Activated CD4-positive, alpha-beta T cell treated with anti-CD3 and anti-CD28 coated beads, Interleukin-10, Interleukin-2, amounts not matched to agents 100 ng/mL and 50 ng/mL, durations not matched to agents 16 hours and 8 hours (primary cell): Measurements from ENCODE around the gene INAFM2.

Source experiments
- DNase-seq: peaks from one replicate; pipeline ENCODE4 v3.0.0-alpha.2; 2020

Gene INAFM2

DNA sequence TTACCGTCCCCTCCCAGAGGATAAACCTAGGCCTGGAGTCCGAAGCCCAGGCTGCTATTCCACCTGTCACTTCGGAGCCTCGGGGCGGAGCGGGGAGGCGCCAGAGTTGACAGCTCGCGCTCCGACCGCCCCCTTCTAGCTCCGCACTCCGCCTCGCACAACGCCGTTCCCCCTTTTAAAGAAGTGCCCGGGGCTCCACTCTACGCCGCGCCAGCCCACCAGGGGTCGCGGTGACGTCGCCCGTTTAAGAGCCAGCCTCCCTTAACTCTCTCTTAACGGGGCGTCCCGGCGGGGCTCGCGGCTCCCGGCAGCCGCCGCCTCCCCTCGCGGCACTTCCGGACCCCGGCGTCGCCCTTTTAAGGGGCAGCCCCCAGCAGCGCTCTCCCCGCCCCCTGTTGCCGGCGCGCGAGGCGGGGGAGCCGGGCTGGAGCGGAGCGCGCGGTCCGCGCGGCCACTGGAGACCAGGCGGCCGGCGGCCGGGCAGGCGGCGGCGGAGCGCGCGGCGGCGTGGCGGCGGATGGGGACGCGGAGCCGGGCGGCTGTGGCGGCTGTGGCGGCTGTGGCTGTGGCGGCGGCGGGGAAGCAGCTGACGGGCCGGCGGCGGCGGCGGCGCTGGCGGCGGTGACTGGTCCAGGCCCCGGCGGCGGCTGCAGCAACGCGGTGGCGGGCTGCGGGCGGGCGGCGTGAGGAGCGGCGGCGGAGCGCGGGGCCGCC lies at the start of gene INAFM2:
INAFM2 (plus strand) TSS at position 454 of the 714 bp plus-strand sequence. CDS start 364 bp downstream, outside the sequence.
- peak; percentile 91 for DNase-seq

DNA sequence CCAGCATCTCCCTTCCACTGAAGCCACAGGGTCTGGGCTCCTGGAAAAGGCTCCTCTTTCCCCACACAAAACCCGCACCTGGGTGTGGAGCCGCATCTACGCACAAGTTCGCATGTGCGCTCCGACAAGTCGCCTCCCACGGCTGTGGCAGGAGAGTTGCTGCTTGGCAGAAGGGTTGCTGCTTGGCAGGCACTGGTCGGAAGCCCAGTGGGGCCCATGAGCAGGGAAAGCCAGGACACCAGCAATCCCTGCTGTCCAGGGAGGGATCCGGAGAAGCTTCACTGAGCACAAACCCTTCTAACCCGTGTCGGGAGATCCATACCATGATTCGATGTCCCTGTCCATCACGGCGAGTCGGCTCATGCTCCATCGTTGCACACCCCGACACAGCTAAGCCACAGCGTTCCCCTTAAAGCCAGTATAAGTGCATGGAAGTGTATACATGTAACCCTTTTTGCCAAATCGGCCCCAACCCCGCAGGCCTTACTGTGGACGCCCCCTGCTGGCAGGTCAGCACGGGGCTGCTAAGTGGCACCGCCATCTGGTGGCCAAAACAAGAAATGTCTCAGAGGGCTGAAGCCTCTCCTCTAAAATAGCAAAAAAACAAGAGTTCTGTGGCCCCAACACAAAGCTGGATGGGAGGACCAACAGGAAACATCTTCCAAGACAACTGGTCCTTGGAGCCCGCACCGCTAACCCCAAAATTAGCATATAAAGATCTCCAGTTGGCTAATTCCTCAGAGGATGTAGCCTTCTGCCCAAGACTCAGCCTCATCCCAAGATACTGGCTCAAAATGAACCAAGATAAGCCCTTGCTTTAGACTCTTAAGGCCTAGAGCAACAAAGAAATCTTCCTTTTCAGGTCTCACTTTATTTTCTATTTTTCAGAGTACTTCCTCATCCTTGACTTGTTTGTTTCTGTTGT lies 48.9 kb upstream of the INAFM2 start:
- peak; percentile 88 for DNase-seq

DNA sequence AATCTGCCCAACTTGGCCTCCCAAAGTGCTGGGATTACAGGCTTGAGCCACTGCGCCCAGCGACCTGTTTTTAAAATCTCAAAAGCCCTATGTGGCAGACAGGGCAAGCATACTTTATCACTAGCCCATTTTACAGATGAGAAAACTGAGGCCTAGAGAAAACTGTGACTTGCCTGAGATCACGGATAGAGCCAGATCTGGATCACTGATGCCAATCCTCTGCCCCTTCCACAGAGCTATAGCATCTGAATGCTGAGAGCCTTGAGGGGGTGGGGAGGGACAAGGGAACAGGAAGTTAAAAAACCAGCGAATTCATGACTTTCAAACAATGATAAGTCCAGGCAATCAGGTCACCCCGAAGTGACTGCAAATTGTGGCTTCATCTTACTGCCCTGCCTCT lies 48.0 kb upstream of the INAFM2 start:
- no peak for DNase-seq

DNA sequence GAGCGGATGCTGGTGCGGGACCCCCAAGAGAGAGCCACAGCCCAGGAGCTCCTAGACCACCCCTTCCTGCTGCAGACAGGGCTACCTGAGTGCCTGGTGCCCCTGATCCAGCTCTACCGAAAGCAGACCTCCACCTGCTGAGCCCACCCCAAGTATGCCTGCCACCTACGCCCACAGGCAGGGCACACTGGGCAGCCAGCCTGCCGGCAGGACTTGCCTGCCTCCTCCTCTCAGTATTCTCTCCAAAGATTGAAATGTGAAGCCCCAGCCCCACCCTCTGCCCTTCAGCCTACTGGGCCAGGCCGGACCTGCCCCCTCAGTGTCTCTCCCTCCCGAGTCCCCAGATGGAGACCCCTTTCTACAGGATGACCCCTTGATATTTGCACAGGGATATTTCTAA lies 47.5 kb upstream of the INAFM2 start:
- DNase-seq, result no peak

DNA sequence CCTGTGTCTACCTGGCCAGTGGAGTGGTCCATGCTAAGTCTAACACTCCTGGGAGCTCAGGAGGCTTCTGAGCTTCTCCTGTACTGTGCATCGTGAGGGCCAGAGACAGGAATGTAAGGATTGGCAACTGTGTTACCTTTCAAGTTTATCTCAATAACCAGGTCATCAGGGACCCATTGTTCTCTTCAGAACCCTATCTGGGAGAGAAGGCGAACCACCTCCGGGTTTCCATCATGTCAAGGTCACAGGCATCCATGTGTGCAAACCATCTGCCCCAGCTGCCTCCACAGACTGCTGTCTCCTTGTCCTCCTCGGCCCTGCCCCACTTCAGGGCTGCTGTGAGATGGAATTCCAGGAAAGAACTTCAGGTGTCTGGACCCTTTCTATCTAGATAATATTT lies 46.6 kb upstream of the INAFM2 start:
- no peak for DNase-seq

DNA sequence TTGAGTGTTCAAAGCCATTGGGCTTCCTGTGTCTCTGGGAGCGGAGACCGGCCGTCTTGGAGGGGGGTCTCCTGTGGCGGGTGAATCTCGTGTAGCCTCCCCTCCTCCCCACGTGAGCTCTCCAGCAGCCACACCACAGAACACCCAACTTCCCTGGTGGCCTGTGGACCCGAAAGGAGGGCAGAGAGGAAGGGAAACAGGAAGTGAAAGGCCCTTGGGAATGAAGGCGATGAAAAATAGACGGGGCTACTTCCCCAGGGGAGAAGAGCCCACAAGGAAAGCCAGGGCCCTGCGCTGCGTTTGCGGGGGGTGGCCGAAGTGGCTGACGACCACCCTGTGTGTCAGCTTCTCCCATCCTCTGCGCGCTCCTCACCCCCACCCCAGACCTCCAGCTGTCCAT lies 46.0 kb upstream of the INAFM2 start:
- DNase-seq, result no peak

DNA sequence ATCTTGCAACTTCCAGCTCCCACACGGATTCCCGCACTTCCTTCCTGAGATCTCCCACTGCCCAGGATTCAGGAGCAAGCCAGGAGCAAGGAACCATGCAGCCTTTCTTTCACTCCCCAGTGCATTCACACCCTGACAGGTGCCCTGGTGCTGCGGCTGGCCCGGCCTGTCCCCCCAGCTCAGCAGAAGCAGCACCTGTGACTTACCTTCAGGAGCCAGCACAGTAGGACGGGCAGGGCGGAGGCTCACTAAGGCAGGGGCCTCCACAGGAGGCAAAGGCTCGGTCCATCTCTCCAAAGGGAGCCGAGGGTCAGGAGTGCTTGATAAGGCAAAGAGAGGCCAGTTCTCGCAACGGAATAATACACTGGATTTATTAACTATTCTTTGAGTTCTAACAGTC lies 45.5 kb upstream of the INAFM2 start:
- no peak for DNase-seq

DNA sequence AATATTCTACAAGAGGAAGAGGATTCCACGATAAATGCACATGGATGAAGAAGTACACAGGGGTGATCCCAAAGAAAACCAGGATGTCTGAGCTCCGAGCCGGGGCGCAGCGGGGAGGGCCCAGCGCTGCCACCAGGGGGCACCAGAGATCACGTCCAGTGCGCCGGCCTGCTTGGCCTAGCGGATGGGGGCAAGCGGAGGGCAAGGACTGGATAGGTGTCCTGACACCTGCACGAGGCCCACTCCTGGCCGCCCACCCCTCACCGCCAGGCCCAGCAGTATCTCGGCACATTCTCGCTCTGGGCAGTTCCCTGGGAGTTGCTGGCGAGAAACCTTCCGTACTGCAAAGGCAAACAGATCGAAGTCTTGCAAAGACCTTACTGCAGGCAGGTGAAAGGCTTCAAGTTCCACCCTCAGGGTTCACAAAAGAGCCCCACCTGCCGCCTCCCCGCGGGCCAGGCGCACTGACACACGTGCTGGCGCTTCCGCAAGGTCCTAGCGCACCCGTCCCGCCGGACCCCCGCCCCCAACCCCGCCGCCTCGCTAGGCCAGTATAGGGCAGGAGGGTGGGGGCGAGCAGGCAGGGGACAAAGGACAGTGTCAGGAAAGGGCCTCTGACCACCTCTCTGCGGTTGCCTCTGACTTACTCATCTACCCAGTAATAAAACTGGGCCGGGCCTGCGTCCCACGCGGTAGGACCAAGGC lies 43.9 kb upstream of the INAFM2 start:
- DNase-seq, result peak; percentile 63

DNA sequence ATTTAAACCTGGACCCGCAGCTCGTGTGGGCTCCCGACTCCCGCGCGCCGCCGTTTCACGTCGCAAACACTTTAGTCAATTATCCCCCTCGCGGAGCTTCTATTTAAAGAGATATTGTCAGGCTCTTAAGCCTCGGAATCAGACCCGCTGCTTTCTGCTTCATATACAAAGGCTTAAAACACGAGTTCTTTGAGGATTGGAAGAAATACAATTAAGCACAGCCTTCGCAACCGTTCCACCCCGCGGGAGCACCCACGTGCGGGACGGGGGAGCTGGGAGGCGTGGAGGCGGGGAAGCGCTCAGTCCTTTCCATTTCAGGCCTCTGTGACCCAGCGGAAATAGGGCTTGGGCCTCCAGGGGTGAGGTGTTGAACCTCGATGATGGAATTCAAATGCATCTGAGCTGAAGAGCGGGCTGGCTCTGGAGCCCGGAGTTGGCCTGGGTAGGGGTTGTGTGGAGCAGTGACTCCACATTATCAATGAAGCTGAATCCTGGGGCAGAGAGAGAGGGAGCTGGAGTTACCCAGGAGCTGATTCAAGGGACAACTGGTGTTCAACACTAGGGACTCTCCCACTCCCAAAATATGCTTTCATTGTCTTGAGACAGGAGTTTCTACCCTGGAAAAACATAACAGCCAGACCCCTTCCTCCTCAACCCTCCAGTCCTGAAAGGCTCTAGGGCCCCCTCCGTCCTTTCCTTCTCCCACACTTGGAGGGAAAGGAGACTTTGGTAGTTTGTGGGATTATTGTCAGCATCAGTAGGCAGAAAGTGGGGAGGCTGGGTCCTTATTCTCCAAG lies 43.0 kb upstream of the INAFM2 start:
- no peak for DNase-seq

DNA sequence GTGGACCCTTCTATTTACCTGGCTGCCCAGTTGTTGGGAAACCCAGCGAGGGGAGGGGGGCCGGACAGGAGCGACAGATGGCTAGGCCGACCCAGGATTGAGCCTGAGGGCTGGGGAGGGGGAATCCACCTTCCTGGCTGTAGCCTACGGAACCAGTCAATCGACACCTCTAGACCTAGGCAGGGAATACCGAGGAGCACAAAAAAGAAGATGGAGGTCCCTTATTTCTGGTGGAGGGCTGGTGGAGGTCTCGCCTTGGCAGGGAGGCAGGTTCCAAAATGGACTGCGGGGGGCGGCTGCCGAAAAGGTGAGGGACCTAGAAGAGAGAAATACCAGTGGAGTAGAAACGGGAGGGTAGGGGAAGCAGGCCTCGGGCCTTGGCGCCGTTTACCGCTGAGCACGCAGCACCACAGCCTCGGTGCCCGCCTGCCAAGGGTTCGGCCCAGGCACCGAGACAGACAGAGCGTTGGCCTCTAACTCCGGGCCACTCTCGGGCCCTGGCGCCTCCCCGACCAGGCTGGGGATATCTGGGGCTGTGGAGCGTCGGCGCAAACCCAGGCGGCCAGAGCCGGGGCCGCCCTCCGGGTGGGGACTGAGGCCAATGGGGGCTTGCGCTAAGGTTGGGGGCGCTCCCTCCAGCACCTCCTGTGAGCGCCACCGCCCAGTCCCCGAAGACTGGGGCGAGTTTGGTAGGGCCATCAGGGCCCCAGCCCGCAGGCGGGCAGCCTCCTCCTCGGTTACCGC lies 42.3 kb upstream of the INAFM2 start:
- DNase-seq, result no peak

DNA sequence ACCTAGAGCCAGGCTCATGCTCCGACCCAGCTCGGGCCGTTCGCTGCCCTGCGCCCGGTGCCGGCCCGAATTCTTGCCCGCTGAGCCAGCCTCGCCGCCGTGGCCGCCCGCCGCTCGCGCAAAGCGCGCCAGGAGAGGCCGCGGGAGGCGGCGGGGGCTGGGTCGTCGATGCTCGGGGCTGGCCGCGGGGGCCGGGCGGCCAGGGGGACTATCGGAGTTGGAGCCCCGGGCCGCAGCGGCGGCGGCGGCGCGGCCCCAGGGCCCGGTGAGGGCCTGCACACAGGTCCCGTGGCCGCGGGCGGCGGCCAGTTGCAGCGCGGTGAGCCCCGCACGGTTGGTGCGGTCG lies 41.7 kb upstream of the INAFM2 start:
- no peak for DNase-seq

DNA sequence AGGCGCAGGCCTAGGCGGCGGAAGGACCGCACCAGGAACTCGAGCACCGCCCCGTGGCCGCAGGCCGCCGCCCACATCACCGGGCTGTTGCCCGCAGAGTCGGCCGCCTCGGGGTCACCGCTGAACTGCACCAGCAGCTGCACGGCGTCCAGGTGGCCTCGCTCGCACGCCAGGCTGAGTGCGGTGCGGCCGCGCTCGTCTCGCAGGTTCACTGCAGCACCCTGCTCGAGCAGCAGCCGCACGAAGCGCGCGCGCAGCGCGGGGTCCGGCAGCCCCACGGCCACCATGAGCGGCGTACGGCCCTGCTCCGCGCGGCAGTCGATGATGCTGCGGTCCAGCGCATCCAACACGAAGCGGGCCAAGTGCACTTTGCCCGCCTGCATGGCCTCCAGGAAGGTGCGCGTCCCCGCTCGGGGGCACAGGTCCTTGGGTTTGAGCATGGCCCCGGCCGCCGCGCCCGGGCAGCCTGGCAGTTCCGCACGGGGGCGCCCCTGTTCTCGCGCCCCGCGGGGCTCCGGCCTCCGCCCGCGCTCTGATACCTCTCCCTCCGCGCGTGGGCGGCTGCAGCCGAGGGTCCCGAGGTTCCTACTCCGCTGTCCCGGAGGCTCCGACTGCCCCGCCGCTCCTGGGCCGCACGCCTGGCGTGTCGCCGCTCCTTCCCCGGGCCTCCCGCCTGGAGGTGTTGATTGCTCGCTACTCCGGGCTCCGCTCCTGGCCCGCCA lies 41.2 kb upstream of the INAFM2 start:
- peak; percentile 59 for DNase-seq

DNA sequence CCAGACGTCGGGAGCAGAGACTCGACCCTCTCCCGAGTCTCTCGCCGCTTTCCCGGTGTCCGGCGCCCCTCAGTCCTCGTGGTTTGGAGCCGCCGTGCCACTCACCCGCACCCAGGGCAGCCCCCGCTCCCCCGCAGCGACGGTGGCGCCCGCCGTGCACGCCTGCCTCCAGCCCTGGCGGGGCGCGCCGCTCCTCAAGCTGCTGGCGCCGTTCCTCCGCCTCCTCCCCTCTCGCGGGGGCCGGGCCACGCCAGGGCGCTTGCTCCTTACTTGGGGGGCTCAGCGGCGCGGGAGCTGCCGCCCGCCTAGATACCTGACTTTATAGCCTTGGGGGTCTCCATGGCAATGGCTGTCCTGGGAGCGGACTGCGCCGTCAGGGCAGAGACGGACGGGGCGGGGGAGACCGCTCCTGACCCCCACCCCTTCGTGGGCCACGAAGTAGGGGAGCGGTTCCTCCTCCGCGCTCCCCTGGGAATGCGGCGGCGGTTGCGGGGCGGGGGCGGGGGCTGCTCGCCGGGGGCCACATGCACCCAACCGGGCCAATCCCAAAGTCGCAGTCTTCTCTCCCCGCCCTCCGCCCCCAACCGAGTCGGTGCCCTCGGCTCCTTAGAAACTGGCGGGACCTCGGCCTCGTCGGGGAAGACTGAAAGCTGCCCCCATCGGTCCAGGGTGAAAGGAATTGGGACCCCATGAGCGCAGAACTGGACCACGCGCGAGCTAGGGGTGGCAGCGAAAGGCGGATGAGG lies 40.5 kb upstream of the INAFM2 start, which contains the start of gene ANKRD63:
ANKRD63 (minus strand) TSS at position 196 of the 746 bp plus-strand sequence. CDS start 478 bp downstream, outside the sequence.
- peak; percentile 14 for DNase-seq

DNA sequence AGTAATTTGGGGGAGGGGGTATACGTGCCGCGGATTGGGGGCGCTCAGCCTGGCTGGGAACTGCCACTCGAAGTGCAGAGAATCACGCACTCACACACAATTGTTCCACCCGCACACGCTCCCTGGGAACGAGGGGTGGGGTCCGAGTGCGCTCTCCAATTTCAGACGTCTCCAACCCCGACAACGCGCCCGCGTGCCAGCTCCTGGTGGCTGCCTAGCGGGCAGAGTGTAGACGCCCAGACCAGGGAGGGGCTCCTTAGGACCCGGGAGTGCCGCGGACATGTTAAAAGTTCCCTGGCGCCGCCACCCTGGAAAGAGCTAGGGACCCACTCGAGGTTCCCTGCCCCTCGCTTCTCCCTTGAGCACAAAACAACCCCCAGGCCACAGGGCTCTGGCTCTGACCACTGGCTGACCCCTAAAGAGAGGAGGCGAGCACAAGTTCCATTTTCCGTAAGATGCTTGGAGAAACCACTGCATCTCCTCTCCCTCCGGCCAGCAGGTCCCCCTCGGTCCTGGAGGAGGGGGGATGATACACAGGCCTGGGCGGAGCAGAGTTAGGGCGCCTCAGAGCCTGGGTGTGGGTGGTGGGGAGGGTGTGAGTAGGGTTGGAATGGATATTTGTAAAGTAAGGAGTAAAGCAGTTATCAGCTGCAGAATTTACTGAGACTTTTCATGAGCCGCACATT lies 39.7 kb upstream of the INAFM2 start:
- DNase-seq, result no peak

DNA sequence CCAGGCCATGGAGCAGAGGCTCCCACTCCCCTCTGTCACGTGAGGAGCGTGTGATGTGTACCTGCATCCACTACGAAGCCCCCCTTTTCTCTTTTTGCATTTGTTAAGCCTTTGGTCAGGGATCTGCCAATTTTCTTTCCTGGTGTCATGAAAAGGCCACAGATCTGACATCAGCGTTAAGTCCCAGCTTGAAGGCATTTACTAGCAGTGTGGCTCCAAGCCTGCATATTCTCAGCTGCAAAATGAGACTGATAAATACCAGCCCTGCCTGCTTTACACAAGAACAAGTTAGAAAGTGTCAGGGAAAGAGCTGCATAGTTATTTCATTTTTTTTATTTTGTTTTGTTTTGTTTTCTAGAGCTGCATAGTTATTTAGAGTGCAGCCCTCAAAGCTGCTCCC lies 38.3 kb upstream of the INAFM2 start:
- DNase-seq, result no peak

DNA sequence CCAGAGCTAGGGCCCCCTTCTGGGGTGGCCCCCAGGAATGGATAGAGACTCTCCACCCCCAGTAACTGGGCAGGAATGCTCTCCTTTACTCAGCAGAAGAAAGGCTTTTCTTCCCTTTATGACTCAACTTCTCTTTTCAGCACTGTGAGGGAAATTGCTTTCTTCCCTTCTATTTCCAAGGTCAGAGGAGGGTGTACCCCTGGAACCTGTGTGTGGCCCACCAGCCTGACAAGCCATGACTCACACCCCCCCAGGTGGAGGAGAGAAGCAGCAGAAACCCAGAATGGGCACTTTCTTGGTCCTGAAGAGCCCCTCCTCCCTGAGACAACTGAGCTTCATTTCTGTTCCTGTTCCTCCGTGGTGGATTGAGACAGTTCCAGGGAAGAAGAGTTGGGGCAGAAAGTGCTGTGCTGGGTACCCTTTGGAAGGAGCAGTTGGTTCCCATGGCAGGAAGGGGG lies 37.9 kb upstream of the INAFM2 start:
- no peak for DNase-seq

DNA sequence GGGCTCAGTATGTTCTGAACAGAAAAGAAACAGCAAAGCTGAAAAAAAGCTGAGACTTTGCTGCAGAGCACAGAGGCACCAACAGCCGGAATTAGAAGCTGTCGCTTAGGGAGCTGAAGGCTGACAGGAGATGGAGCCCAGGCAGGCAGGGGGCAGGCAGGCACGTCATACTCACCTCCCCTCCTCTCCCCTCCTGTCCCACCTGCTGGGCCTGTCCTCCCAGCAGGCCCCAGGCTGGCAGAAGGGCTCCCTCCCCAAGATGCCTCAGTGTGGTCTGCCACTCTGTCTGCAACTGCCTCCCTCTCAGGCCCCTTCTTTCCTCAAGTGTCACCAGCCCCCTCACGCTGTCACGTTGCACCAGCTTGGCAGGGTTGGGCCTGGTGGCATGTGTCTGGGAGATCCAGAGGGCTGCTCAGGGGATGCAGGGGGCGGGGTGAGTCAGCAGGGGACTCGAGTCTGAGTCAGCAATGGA lies 37.4 kb upstream of the INAFM2 start:
- no peak for DNase-seq

DNA sequence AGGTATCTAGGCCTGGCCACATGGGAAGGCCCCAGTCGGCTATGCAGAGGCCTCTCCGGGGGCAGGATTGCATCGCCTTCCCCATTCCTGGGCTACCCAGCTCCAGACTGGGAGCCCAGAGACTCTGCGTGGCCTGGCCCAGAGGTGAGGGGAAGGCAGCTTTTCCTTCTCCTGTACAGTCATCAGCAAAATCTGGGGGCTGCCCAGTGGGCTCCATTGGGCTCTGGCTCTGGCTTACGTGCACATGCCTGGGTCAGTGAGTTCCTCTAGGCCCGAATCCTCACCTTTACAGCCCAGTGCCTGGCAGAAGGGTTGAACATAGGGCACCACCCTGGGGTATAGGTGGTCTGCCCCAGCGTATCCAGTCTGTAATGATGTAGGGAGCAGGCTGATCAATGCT lies 36.7 kb upstream of the INAFM2 start:
- no peak for DNase-seq

DNA sequence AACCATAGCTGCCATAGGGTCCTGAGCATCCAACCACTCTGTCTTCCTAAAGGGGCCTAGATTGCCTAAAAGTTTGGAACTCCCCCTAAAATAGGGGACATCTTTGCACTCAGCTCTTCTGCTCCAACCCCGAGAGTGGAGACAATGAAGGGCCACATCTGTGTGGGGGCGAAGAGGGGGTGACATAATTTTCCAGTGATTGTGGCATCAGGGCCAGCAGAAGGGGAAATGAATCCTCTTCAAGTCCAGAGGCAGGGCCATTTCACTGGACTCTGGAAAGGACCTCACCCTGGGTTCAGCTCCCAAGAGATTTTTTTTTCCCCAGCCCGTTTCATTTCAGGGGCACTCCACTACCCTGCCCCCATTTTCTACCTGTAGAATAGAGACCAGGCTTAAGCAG lies 36.0 kb upstream of the INAFM2 start:
- DNase-seq, result no peak

DNA sequence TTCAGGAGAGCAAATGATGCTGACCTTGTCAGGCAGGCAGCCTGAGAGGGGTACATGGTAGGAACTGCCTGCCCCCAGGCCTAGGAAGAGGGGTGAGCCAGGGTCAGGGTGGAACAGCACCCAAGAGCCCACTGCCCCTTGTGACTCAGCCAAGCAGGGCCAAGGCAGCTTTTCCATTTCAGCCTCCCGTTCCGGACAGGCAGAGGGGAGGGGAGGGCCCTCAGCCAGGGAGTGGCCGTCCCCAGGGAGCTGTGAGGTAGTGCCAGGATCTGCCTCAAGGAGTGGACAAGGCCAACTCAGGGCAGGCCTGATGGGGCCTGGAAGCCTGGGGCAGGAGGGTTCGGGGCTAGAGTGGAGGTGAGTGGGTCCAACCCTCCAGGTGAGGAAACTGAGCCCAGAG lies 35.5 kb upstream of the INAFM2 start:
- DNase-seq, result no peak
